ENCODE data around the gene JAG1. TPM values are rescaled to one million over a fixed set of nuclear protein-coding genes. Genes with fewer than 3 reads are reported as not detected.

Gene JAG1
- polyA plus RNA-seq, 3 donors = 0.70 to 6.8 (median 0.85) TPM

DNA sequence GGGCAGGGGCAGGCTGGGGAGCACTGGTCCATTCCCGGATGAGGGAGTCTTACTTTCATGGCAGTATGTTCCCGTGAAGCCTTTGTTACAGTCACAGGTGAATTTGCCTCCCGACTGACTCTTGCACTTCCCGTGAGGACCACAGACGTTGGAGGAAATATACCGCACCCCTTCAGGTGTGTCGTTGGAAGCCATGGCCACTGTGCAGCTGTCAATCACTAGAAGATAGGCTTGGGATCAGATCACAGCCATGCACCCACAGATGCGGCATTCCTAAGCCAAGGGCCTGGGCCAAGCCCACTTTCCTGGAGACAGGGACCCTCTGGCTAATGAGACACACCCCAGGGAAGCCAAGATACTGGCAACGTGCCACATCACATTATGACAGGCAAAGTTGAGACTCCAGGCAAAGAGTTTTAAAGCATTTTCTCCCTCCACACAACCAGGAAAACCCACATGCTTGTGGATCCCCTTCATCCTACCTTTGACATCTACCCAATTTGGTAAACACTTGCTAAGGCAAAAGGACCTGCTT lies 26.8 kb downstream of the JAG1 start:
- Histone ChIP-seq H3K9me3 (replicated peaks in 1 of 2; ENCODE audit: control insufficient read depth in 1 of 2, insufficient read depth in 1 of 2, low read length in 2 of 2) (no peaks in the 10 kb centered on the region), H2AFZ (ENCODE audit: insufficient read depth, low read depth, low read length, poor library complexity, severe bottlenecking) (no peak overlapping the region), H3K79me2 (ENCODE audit: insufficient read depth, low read length) (no peaks in the 10 kb centered on the region), H3K9ac (ENCODE audit: insufficient read depth, low read length, poor library complexity, severe bottlenecking) (no peak overlapping the region), H3K4me1 (ENCODE audit: control insufficient read depth in 1 of 2, insufficient read depth in 2 of 2, low read length in 2 of 2) (no peaks in the 10 kb centered on the region), H3K36me3 (replicated peaks in 1 of 2; ENCODE audit: control insufficient read depth in 1 of 2, insufficient read depth in 2 of 2, low read length in 2 of 2) (peaks cover 86 to 100% of the 10 kb centered on the region in 2 donors), H3K27me3 (ENCODE audit: control insufficient read depth in 2 of 2, insufficient read depth in 2 of 2, low read length in 2 of 2) (no peaks in the 10 kb centered on the region), H4K20me1 (ENCODE audit: insufficient read depth, low read length) (no peaks in the 10 kb centered on the region), H3K4me2 (replicated peaks; ENCODE audit: extremely low read depth, low read length, poor library complexity, severe bottlenecking) (no peak overlapping the region), H3K27ac (ENCODE audit: low read depth in 1 of 2, low read length in 2 of 2) (no peak overlapping the region), H3K4me3 (replicated peaks in 1 of 3; ENCODE audit: low read depth in 2 of 3, low read length in 3 of 3) (no peak overlapping the region)
- TF ChIP-seq, protein P1, sequence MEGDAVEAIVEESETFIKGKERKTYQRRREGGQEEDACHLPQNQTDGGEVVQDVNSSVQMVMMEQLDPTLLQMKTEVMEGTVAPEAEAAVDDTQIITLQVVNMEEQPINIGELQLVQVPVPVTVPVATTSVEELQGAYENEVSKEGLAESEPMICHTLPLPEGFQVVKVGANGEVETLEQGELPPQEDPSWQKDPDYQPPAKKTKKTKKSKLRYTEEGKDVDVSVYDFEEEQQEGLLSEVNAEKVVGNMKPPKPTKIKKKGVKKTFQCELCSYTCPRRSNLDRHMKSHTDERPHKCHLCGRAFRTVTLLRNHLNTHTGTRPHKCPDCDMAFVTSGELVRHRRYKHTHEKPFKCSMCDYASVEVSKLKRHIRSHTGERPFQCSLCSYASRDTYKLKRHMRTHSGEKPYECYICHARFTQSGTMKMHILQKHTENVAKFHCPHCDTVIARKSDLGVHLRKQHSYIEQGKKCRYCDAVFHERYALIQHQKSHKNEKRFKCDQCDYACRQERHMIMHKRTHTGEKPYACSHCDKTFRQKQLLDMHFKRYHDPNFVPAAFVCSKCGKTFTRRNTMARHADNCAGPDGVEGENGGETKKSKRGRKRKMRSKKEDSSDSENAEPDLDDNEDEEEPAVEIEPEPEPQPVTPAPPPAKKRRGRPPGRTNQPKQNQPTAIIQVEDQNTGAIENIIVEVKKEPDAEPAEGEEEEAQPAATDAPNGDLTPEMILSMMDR (IDR thresholded peaks at IDR 0.05) = no peak
- WGBS (ENCODE audit: insufficient coverage) = 94% methylated on average over 9 of the region's 9 CpGs
- Mint-ChIP-seq H3K9me3 (peaks cover 0 to 2% (median 0%) of the 10 kb centered on the region in 7 donors), H3K4me1 (no peaks in the 10 kb centered on the region), H3K27me3 (ENCODE audit: low read depth in 3 of 3) (peaks cover 0 to 3% (median 2%) of the 10 kb centered on the region in 3 donors), H3K4me3 (no peak overlapping the region), H3K27ac (peak overlapping the region in 1 of 7 donors; percentile 49), H3K36me3 (peaks cover 96 to 100% of the 10 kb centered on the region in 2 donors)
- intact Hi-C loops (cut with micrococcal nuclease) = no loop called here
- DNase-seq = no peak

DNA sequence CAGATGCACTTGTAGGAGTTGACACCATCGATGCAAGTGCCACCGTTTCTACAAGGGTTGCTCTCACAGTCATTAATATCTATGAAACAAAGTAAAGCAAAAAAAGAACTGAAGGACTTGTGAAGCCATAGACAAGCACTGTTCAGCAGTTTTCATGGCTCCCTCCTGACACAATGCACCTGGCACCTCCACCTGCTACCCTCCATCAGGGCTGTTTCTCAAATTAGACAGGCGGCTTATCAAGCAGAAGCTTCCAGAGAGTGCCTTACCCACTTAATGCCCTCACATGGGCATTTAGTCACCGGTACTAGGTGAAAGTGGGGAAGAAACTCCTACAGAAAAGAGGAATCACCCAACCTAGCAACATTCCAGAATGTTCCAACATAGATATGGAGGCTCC lies 27.8 kb downstream of the JAG1 start:
- WGBS (ENCODE audit: insufficient coverage) = no CpG with 5 or more reads among the region's 4 CpGs
- H3K79me2 ChIP-seq (ENCODE audit: insufficient read depth, low read length) = no peaks in the 10 kb centered on the region
- no peak overlapping the region for H3K4me3 ChIP-seq (replicated peaks in 1 of 3; ENCODE audit: low read depth in 2 of 3, low read length in 3 of 3)
- TF ChIP-seq, protein P1 (IDR thresholded peaks at IDR 0.05) = no peak
- no peak for DNase-seq
- H3K27me3 ChIP-seq (ENCODE audit: control insufficient read depth in 2 of 2, insufficient read depth in 2 of 2, low read length in 2 of 2) = no peaks in the 10 kb centered on the region
- intact Hi-C loops (cut with micrococcal nuclease) = no loop called here
- H2AFZ ChIP-seq (ENCODE audit: insufficient read depth, low read depth, low read length, poor library complexity, severe bottlenecking) = no peak overlapping the region
- no peaks in the 10 kb centered on the region for H3K9me3 ChIP-seq (replicated peaks in 1 of 2; ENCODE audit: control insufficient read depth in 1 of 2, insufficient read depth in 1 of 2, low read length in 2 of 2)
- Mint-ChIP-seq H3K27me3 (ENCODE audit: low read depth in 3 of 3) (peaks cover 0 to 3% (median 2%) of the 10 kb centered on the region in 3 donors), H3K9me3 (peaks cover 0 to 2% (median 0%) of the 10 kb centered on the region in 7 donors), H3K27ac (no peak overlapping the region), H3K4me3 (no peak overlapping the region), H3K36me3 (peaks cover 96 to 100% of the 10 kb centered on the region in 2 donors), H3K4me1 (no peaks in the 10 kb centered on the region)
- no peaks in the 10 kb centered on the region for H3K4me1 ChIP-seq (ENCODE audit: control insufficient read depth in 1 of 2, insufficient read depth in 2 of 2, low read length in 2 of 2)
- no peak overlapping the region for H3K27ac ChIP-seq (ENCODE audit: low read depth in 1 of 2, low read length in 2 of 2)
- peaks cover 87 to 100% of the 10 kb centered on the region in 2 donors for H3K36me3 ChIP-seq (replicated peaks in 1 of 2; ENCODE audit: control insufficient read depth in 1 of 2, insufficient read depth in 2 of 2, low read length in 2 of 2)
- H4K20me1 ChIP-seq (ENCODE audit: insufficient read depth, low read length) = no peaks in the 10 kb centered on the region
- H3K9ac ChIP-seq (ENCODE audit: insufficient read depth, low read length, poor library complexity, severe bottlenecking) = no peak overlapping the region
- H3K4me2 ChIP-seq (replicated peaks; ENCODE audit: extremely low read depth, low read length, poor library complexity, severe bottlenecking) = no peak overlapping the region
